GM23338 (cell line): Measurements from ENCODE around the gene ZPLD1. TPM values are rescaled to one million over a fixed set of nuclear protein-coding genes. Genes with fewer than 3 reads are reported as not detected.

ENCODE experiments used
- ATAC-seq: fragments of 200-7000 bp; cut with Tn5 transposase; 3 replicates; pipeline ENCODE4 v1.9.1; 2020
- DNase-seq: peaks from one replicate; pipeline ENCODE4 v3.0.0-alpha.2; 2015; ENCODE audit warnings: low spot score
- H2AFZ ChIP-seq: fragments of 200-600 bp; sonication (generic); 2 replicates; pipeline ENCODE4 v1.8.0; 2016; ENCODE audit warnings: antibody characterized with exemption, mild to moderate bottlenecking, moderate library complexity
- H3F3A ChIP-seq: fragments of 200-600 bp; sonication (generic); replicated peaks from 2 replicates; pipeline ENCODE4 v1.8.0; 2017; ENCODE audit warnings: antibody characterized with exemption, mixed run types, low read depth
- H3K27ac ChIP-seq: fragments of 200-600 bp; sonication (generic); 2 replicates; pipeline ENCODE4 v1.6.1; 2016; ENCODE audit warnings: low read depth
- H3K27me3 ChIP-seq: fragments of 200-600 bp; sonication (generic); 2 replicates; pipeline ENCODE4 v1.8.0; 2016; ENCODE audit warnings: mild to moderate bottlenecking, mixed run types, moderate library complexity; ENCODE audit not compliant: insufficient read depth
- H3K36me3 ChIP-seq: fragments of 200-600 bp; sonication (generic); 2 replicates; pipeline ENCODE4 v1.8.0; 2016; ENCODE audit warnings: mild to moderate bottlenecking; ENCODE audit not compliant: insufficient read depth
- H3K4me1 ChIP-seq: fragments of 200-600 bp; sonication (generic); 2 replicates; pipeline ENCODE4 v1.8.0; 2016; ENCODE audit warnings: mild to moderate bottlenecking, moderate library complexity; ENCODE audit not compliant: insufficient read depth
- H3K4me2 ChIP-seq: fragments of 200-600 bp; sonication (generic); 2 replicates; pipeline ENCODE4 v1.7.1; 2017; ENCODE audit warnings: mixed run types
- H3K4me3 ChIP-seq: fragments of 200-600 bp; sonication (generic); 2 replicates; pipeline ENCODE4 v1.6.1; 2016; ENCODE audit warnings: mixed run types
- H3K79me2 ChIP-seq: fragments of 200-600 bp; sonication (generic); replicated peaks from 2 replicates; pipeline ENCODE4 v1.8.0; 2017; ENCODE audit warnings: mild to moderate bottlenecking; ENCODE audit not compliant: insufficient read depth
- H3K9me2 ChIP-seq: fragments of 200-600 bp; sonication (generic); 2 replicates; pipeline ENCODE4 v1.8.0; 2017; ENCODE audit not compliant: insufficient read depth
- H4K20me1 ChIP-seq: fragments of 200-600 bp; sonication (generic); replicated peaks from 2 replicates; pipeline ENCODE4 v1.8.0; 2017; ENCODE audit warnings: mild to moderate bottlenecking; ENCODE audit not compliant: insufficient read depth
- H3K27ac Mint-ChIP-seq: 2 replicates; pipeline ENCODE4 v1.8.0; 2020; ENCODE audit warnings: inconsistent platforms, mild to moderate bottlenecking, moderate library complexity, mixed read lengths
- H3K27me3 Mint-ChIP-seq: 3 replicates; pipeline ENCODE4 v1.8.0; 2022; ENCODE audit warnings: low read depth, mild to moderate bottlenecking, moderate library complexity, mixed read lengths, inconsistent platforms; ENCODE audit not compliant: insufficient read depth, poor library complexity
- H3K36me3 Mint-ChIP-seq: 3 replicates; pipeline ENCODE4 v1.8.0; 2021; ENCODE audit warnings: low read depth, mild to moderate bottlenecking, inconsistent platforms, moderate library complexity, mixed read lengths
- H3K4me1 Mint-ChIP-seq: 3 replicates; pipeline ENCODE4 v1.8.0; 2020; ENCODE audit warnings: mild to moderate bottlenecking, inconsistent platforms, mixed read lengths
- H3K4me3 Mint-ChIP-seq: 3 replicates; pipeline ENCODE4 v1.8.0; 2021; ENCODE audit warnings: moderate library complexity, mild to moderate bottlenecking, inconsistent platforms, mixed read lengths
- H3K9me3 Mint-ChIP-seq: 3 replicates; pipeline ENCODE4 v1.8.0; 2020; ENCODE audit warnings: moderate library complexity, mild to moderate bottlenecking, inconsistent platforms, mixed read lengths
- CREB1 ChIP-seq: fragments of 250-450 bp; sonication (Bioruptor Pico); IDR thresholded peaks from 2 replicates; pipeline ENCODE4 v1.5.0; 2020; ENCODE audit warnings: low read depth, mild to moderate bottlenecking, moderate library complexity
- EZH2 ChIP-seq: fragments of 200-600 bp; sonication (generic); IDR thresholded peaks from one replicate; pipeline ENCODE4 v1.8.0; 2017; ENCODE audit warnings: antibody characterized with exemption, mild to moderate bottlenecking, low read depth; ENCODE audit not compliant: unreplicated experiment
- EZH2phosphoT487 ChIP-seq: fragments of 200-600 bp; sonication (generic); IDR thresholded peaks from one replicate; pipeline ENCODE4 v1.8.1; 2018; ENCODE audit warnings: antibody characterized with exemption; ENCODE audit not compliant: unreplicated experiment
- JUNB ChIP-seq: IDR thresholded peaks from one replicate; pipeline ENCODE4 v1.6.1; 2016; ENCODE audit warnings: antibody characterized with exemption; ENCODE audit not compliant: unreplicated experiment
- NANOG ChIP-seq: IDR thresholded peaks from 2 replicates; pipeline ENCODE4 v1.6.1; 2016; ENCODE audit warnings: antibody characterized with exemption, borderline replicate concordance
- POLR2AphosphoS5 ChIP-seq: IDR thresholded peaks from 2 replicates; pipeline ENCODE4 v1.6.1; 2016; ENCODE audit warnings: antibody characterized with exemption, low read depth
- STAT1 ChIP-seq: IDR thresholded peaks from one replicate; pipeline ENCODE4 v1.6.1; 2016; ENCODE audit warnings: antibody characterized with exemption; ENCODE audit not compliant: unreplicated experiment
- ZNF114 ChIP-seq: fragments of 250-450 bp; sonication (Bioruptor Pico); IDR thresholded peaks from 2 replicates; pipeline ENCODE4 v1.5.0; 2020; ENCODE audit warnings: mild to moderate bottlenecking, moderate library complexity
- ZNF331 ChIP-seq: fragments of 250-450 bp; sonication (Bioruptor Pico); IDR thresholded peaks from 2 replicates; pipeline ENCODE4 v1.5.0; 2020; ENCODE audit warnings: low read depth, mild to moderate bottlenecking, moderate library complexity
- polyA plus RNA-seq: library from polyadenylated mRNA; unstranded; fragments of >200 nt; fragmentation: Nextera tagmentation; extraction: Ambion mirVana; gene quantifications from 2 replicates; pipeline ENCODE4 v1.2.1, GENCODE V29; 2016
- total RNA-seq: library from RNA; depleted of rRNA; stranded (reverse); fragments of >200 nt; shearing (Covaris generic); gene quantifications from 2 replicates; pipeline ENCODE4 v1.2.3, GENCODE V29; 2014
- TF ChIP-seq, protein P1 (sequence below): IDR thresholded peaks from 2 replicates; pipeline ENCODE4 v1.6.1; 2016; ENCODE audit warnings: antibody characterized with exemption
- TF ChIP-seq, protein P2 (sequence below): fragments of 250-450 bp; sonication (Bioruptor Pico); IDR thresholded peaks from 2 replicates; pipeline ENCODE4 v1.5.0; 2020; ENCODE audit warnings: mild to moderate bottlenecking, moderate library complexity
- TF ChIP-seq, protein P3 (sequence below): IDR thresholded peaks from one replicate; pipeline ENCODE4 v1.6.1; 2018; ENCODE audit warnings: antibody characterized with exemption; ENCODE audit not compliant: unreplicated experiment
- TF ChIP-seq, protein P4 (sequence below), 2 experiments: fragments of 200-600 bp in 1 of 2; sonication (generic) in 1 of 2; conservative IDR thresholded peaks; 2 replicates each; pipeline versions ENCODE4 v1.5.1 to v1.6.1; 2016 to 2017; ENCODE audit warnings: antibody characterized with exemption in 2 of 2, low read depth in 2 of 2, mild to moderate bottlenecking in 2 of 2, moderate library complexity in 1 of 2

ZPLD1 gene
- total and polyA plus RNA-seq, 2 experiments from 2014 or later: not detected

DNA sequence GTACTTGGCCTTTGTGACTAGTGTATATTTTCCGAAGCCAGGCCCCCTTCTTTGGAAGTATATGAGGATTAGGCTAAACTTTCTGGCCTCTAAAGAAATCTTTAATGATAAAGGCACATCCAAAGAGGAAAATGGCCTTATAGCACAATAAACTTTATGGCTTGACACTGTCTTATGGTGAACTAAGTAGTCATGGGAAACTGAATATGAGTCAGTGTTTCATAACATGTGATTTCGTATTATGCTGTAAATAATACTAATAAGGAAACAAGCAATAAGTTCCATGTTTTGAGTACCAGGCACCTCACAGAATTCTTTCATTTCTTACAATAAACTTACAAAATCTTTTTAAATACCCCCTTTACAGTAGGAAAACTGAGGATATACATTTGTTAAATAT, 8.2 kb downstream of the ZPLD1 start:
- Histone ChIP-seq H3K27me3 (peaks cover 5% of the 10 kb centered on the region; the same call in 1 of the 2 replicates), H2AFZ (no peak overlapping the region), H3K9me2 (no peaks in the 10 kb centered on the region), H3K27ac (no peak overlapping the region), H3F3A (no peaks in the 10 kb centered on the region), H3K4me2 (no peak overlapping the region), H3K79me2 (no peaks in the 10 kb centered on the region), H3K4me1 (no peaks in the 10 kb centered on the region), H4K20me1 (no peaks in the 10 kb centered on the region), H3K4me3 (no peak overlapping the region), H3K36me3 (no peaks in the 10 kb centered on the region)
- no peak for TF ChIP-seq EZH2phosphoT487
- TF ChIP-seq, protein P1, sequence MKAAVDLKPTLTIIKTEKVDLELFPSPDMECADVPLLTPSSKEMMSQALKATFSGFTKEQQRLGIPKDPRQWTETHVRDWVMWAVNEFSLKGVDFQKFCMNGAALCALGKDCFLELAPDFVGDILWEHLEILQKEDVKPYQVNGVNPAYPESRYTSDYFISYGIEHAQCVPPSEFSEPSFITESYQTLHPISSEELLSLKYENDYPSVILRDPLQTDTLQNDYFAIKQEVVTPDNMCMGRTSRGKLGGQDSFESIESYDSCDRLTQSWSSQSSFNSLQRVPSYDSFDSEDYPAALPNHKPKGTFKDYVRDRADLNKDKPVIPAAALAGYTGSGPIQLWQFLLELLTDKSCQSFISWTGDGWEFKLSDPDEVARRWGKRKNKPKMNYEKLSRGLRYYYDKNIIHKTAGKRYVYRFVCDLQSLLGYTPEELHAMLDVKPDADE: no peak
- no peak for TF ChIP-seq STAT1
- TF ChIP-seq EZH2: no peak
- TF ChIP-seq, protein P2, sequence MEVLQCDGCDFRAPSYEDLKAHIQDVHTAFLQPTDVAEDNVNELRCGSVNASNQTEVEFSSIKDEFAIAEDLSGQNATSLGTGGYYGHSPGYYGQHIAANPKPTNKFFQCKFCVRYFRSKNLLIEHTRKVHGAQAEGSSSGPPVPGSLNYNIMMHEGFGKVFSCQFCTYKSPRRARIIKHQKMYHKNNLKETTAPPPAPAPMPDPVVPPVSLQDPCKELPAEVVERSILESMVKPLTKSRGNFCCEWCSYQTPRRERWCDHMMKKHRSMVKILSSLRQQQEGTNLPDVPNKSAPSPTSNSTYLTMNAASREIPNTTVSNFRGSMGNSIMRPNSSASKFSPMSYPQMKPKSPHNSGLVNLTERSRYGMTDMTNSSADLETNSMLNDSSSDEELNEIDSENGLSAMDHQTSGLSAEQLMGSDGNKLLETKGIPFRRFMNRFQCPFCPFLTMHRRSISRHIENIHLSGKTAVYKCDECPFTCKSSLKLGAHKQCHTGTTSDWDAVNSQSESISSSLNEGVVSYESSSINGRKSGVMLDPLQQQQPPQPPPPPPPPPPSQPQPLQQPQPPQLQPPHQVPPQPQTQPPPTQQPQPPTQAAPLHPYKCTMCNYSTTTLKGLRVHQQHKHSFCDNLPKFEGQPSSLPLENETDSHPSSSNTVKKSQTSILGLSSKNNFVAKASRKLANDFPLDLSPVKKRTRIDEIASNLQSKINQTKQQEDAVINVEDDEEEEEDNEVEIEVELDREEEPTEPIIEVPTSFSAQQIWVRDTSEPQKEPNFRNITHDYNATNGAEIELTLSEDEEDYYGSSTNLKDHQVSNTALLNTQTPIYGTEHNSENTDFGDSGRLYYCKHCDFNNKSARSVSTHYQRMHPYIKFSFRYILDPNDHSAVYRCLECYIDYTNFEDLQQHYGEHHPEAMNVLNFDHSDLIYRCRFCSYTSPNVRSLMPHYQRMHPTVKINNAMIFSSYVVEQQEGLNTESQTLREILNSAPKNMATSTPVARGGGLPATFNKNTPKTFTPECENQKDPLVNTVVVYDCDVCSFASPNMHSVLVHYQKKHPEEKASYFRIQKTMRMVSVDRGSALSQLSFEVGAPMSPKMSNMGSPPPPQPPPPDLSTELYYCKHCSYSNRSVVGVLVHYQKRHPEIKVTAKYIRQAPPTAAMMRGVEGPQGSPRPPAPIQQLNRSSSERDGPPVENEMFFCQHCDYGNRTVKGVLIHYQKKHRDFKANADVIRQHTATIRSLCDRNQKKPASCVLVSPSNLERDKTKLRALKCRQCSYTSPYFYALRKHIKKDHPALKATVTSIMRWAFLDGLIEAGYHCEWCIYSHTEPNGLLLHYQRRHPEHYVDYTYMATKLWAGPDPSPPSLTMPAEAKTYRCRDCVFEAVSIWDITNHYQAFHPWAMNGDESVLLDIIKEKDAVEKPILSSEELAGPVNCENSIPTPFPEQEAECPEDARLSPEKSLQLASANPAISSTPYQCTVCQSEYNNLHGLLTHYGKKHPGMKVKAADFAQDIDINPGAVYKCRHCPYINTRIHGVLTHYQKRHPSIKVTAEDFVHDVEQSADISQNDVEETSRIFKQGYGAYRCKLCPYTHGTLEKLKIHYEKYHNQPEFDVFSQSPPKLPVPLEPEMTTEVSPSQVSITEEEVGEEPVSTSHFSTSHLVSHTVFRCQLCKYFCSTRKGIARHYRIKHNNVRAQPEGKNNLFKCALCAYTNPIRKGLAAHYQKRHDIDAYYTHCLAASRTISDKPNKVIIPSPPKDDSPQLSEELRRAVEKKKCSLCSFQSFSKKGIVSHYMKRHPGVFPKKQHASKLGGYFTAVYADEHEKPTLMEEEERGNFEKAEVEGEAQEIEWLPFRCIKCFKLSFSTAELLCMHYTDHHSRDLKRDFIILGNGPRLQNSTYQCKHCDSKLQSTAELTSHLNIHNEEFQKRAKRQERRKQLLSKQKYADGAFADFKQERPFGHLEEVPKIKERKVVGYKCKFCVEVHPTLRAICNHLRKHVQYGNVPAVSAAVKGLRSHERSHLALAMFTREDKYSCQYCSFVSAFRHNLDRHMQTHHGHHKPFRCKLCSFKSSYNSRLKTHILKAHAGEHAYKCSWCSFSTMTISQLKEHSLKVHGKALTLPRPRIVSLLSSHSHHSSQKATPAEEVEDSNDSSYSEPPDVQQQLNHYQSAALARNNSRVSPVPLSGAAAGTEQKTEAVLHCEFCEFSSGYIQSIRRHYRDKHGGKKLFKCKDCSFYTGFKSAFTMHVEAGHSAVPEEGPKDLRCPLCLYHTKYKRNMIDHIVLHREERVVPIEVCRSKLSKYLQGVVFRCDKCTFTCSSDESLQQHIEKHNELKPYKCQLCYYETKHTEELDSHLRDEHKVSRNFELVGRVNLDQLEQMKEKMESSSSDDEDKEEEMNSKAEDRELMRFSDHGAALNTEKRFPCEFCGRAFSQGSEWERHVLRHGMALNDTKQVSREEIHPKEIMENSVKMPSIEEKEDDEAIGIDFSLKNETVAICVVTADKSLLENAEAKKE (CRISPR knock-in tag): no peak
- no peak for TF ChIP-seq CREB1 (CRISPR knock-in tag)
- TF ChIP-seq NANOG: no peak
- TF ChIP-seq, protein P3, sequence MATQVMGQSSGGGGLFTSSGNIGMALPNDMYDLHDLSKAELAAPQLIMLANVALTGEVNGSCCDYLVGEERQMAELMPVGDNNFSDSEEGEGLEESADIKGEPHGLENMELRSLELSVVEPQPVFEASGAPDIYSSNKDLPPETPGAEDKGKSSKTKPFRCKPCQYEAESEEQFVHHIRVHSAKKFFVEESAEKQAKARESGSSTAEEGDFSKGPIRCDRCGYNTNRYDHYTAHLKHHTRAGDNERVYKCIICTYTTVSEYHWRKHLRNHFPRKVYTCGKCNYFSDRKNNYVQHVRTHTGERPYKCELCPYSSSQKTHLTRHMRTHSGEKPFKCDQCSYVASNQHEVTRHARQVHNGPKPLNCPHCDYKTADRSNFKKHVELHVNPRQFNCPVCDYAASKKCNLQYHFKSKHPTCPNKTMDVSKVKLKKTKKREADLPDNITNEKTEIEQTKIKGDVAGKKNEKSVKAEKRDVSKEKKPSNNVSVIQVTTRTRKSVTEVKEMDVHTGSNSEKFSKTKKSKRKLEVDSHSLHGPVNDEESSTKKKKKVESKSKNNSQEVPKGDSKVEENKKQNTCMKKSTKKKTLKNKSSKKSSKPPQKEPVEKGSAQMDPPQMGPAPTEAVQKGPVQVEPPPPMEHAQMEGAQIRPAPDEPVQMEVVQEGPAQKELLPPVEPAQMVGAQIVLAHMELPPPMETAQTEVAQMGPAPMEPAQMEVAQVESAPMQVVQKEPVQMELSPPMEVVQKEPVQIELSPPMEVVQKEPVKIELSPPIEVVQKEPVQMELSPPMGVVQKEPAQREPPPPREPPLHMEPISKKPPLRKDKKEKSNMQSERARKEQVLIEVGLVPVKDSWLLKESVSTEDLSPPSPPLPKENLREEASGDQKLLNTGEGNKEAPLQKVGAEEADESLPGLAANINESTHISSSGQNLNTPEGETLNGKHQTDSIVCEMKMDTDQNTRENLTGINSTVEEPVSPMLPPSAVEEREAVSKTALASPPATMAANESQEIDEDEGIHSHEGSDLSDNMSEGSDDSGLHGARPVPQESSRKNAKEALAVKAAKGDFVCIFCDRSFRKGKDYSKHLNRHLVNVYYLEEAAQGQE: no peak
- TF ChIP-seq JUNB: no peak
- TF ChIP-seq POLR2AphosphoS5: no peak
- TF ChIP-seq ZNF114: no peak
- TF ChIP-seq ZNF331 (CRISPR knock-in tag): no peak
- TF ChIP-seq, protein P4, sequence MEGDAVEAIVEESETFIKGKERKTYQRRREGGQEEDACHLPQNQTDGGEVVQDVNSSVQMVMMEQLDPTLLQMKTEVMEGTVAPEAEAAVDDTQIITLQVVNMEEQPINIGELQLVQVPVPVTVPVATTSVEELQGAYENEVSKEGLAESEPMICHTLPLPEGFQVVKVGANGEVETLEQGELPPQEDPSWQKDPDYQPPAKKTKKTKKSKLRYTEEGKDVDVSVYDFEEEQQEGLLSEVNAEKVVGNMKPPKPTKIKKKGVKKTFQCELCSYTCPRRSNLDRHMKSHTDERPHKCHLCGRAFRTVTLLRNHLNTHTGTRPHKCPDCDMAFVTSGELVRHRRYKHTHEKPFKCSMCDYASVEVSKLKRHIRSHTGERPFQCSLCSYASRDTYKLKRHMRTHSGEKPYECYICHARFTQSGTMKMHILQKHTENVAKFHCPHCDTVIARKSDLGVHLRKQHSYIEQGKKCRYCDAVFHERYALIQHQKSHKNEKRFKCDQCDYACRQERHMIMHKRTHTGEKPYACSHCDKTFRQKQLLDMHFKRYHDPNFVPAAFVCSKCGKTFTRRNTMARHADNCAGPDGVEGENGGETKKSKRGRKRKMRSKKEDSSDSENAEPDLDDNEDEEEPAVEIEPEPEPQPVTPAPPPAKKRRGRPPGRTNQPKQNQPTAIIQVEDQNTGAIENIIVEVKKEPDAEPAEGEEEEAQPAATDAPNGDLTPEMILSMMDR (conservative IDR thresholded peaks at IDR 0.05; ENCODE audit: low read depth in 2 of 2): no peak
- Mint-ChIP-seq H3K4me3 (no peak overlapping the region), H3K36me3 (no peaks in the 10 kb centered on the region), H3K9me3 (no peaks in the 10 kb centered on the region), H3K27ac (no peak overlapping the region), H3K4me1 (no peaks in the 10 kb centered on the region; the same call in 2 of the 3 replicates), H3K27me3 (no peaks in the 10 kb centered on the region)
- no peak for DNase-seq
- ATAC-seq: no peak
